Measurements from ENCODE around the gene RAP1GAP.
A peak's percentile ranks its signal among the peaks of the same experiment; 100 is the strongest.

Gene RAP1GAP

DNA sequence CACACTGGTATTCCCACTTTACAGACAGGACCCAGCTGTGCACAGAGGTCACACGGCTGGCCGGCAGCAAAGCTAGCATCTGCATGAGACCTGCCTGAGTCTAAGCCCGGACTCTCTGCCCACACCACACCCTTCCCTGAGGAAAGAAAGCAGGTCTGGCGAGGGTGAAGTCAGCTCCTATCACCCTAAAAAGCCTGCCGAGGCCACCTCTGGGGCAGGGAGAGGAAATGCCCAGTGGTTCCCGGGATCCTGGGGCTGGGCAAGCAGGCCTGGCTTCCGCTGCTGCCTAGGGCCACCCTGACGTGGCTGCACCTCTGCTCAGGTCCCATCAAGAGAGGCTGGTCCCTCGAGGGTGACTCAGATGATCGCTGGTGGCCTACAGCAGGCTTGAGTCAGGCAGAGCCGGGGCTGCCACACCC is 42.2 kb downstream of the RAP1GAP start:
- Histone ChIP-seq H3K9me3 (ENCODE audit: control insufficient read depth, insufficient read depth, low read length) (no peaks in the 10 kb centered on the region), H3K4me3 (ENCODE audit: low read length) (no peak overlapping the region), H3K4me1 (ENCODE audit: control insufficient read depth, insufficient read depth, low read length) (peaks cover 4% of the 10 kb centered on the region; the same call in 1 of the 2 replicates), H3K27me3 (ENCODE audit: control insufficient read depth, insufficient read depth, low read length) (no peaks in the 10 kb centered on the region), H3K36me3 (ENCODE audit: control insufficient read depth, insufficient read depth, low read length) (no peaks in the 10 kb centered on the region), H3K27ac (ENCODE audit: low read length) (no peak overlapping the region)
- DNase-seq (ENCODE audit: low read depth, low spot score), result no peak
- no CpG with 5 or more reads among the region's 11 CpGs for WGBS (ENCODE audit: insufficient coverage, insufficient read length)

DNA sequence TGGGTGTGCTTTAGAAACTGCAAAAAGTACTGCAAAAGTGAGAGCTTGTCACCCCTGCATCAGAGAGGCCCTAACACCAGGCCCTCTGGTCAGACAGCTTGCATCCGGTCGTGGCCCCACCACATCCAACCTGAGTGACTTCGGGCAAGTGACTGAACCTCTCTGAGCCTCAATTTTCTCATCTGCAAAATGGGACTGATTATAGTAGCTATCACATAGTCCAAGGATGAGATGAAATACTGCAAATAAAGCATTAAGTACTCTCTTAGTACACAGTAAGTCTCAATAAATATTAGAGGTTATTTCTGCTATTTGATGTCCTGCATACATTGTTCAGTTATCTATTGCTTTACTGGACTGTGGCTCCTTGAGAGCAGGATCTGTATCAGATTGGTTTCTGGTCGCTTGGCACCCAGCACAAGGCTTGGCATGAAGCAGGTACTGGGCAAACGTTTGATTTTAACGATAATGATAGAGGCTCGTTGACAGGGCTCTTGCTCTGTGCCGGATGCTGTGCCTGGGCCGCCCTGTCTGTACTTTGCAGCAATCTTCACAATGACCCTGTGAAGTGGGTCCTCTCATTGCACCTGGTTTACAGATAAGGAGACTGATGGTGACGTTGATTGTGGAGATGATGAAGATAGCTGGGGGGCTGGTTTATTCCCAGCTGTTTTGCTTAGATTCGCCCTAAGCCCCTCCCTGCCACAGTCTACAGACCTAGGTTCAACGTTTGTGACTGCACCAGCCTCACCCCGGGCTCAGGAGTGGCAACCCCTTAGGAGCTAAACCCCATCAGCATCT is 43.6 kb downstream of the RAP1GAP start:
- Histone ChIP-seq H3K36me3 (ENCODE audit: control insufficient read depth, insufficient read depth, low read length) (no peaks in the 10 kb centered on the region), H3K4me1 (ENCODE audit: control insufficient read depth, insufficient read depth, low read length) (peaks cover 1% of the 10 kb centered on the region; the same call in 1 of the 2 replicates), H3K4me3 (ENCODE audit: low read length) (no peak overlapping the region), H3K9me3 (ENCODE audit: control insufficient read depth, insufficient read depth, low read length) (no peaks in the 10 kb centered on the region), H3K27ac (ENCODE audit: low read length) (no peak overlapping the region), H3K27me3 (ENCODE audit: control insufficient read depth, insufficient read depth, low read length) (no peaks in the 10 kb centered on the region)
- no peak for DNase-seq (ENCODE audit: low read depth, low spot score)
- no CpG with 5 or more reads among the region's 13 CpGs for WGBS (ENCODE audit: insufficient coverage, insufficient read length)

DNA sequence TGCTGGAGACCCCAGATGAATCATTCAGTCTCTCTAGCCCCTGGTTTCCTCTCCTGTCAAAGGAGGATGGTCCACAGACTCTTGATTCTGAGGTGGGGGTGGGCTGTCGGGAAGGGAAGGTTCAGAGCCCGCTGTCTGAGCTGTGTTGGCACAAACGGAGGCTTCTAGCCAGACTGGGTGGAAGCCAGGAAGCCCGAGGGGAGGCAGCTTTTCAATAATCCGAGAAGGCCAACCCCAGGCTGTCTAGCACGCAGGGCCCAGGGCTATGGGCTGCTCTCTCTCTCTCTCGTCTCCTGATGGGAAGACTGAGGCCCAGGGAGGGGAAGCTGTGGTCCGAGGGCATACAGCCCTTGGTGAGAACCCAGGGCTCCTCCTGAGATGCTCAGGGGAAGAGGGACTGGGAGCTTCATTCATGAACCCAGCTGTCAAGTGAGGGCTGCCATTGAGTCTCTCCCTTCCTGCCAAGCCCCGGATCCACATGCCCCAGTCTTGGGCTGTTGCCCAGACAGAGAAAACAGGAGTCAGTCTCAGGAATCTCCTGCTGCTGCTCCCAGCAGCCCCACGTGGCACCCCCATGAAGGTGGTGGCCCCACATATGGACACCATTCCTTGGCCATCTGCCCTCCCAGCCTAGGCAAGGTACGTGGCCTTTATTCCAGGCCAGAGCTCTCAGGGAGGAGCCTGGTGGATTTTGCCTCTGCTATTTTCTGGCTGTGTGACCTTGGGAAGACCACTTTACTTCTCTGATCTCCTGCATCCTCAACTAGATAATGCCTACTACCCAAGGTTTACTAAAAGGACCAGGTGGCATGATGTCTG is 44.4 kb downstream of the RAP1GAP start:
- Histone ChIP-seq H3K27me3 (ENCODE audit: control insufficient read depth, insufficient read depth, low read length) (no peaks in the 10 kb centered on the region), H3K36me3 (ENCODE audit: control insufficient read depth, insufficient read depth, low read length) (no peaks in the 10 kb centered on the region), H3K27ac (ENCODE audit: low read length) (no peak overlapping the region), H3K4me1 (ENCODE audit: control insufficient read depth, insufficient read depth, low read length) (peaks cover 1% of the 10 kb centered on the region; the same call in 1 of the 2 replicates), H3K4me3 (ENCODE audit: low read length) (no peak overlapping the region), H3K9me3 (ENCODE audit: control insufficient read depth, insufficient read depth, low read length) (no peaks in the 10 kb centered on the region)
- no peak for DNase-seq (ENCODE audit: low read depth, low spot score)
- WGBS (ENCODE audit: insufficient coverage, insufficient read length), result no CpG with 5 or more reads among the region's 11 CpGs

DNA sequence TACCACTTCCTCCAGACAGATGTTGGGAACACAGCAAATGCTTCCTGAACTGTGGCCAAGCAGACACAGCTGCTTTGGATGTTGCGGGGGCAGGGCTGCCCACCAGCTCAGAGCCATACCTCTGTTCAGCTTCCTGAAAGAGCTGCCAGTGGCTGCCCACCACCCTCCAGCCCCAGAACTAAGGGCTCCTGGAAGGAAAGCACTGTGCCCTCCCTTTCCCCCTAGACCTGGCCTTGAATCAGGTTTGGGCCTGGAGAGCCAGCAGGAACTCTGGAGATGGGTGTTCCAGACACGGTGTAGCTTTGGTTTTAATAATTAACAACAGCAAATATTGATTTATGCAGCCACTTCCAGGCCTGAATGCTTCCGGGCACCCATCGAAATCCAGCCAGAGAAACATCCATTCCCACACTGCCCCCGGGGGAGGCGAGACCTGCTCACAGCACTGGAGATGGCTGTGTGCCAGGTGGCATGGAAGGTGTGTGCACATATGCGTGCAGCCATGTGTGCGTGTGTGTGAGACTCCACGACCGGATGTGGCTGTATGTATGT is 45.7 kb downstream of the RAP1GAP start:
- no peak overlapping the region for H3K4me3 ChIP-seq (ENCODE audit: low read length)
- H3K27ac ChIP-seq (ENCODE audit: low read length), result no peak overlapping the region
- H3K4me1 ChIP-seq (ENCODE audit: control insufficient read depth, insufficient read depth, low read length), result peaks cover 9% of the 10 kb centered on the region
- H3K36me3 ChIP-seq (ENCODE audit: control insufficient read depth, insufficient read depth, low read length), result no peaks in the 10 kb centered on the region
- no peaks in the 10 kb centered on the region for H3K27me3 ChIP-seq (ENCODE audit: control insufficient read depth, insufficient read depth, low read length)
- H3K9me3 ChIP-seq (ENCODE audit: control insufficient read depth, insufficient read depth, low read length), result no peaks in the 10 kb centered on the region
- no peak for DNase-seq (ENCODE audit: low read depth, low spot score)
- no CpG with 5 or more reads among the region's 10 CpGs for WGBS (ENCODE audit: insufficient coverage, insufficient read length)

DNA sequence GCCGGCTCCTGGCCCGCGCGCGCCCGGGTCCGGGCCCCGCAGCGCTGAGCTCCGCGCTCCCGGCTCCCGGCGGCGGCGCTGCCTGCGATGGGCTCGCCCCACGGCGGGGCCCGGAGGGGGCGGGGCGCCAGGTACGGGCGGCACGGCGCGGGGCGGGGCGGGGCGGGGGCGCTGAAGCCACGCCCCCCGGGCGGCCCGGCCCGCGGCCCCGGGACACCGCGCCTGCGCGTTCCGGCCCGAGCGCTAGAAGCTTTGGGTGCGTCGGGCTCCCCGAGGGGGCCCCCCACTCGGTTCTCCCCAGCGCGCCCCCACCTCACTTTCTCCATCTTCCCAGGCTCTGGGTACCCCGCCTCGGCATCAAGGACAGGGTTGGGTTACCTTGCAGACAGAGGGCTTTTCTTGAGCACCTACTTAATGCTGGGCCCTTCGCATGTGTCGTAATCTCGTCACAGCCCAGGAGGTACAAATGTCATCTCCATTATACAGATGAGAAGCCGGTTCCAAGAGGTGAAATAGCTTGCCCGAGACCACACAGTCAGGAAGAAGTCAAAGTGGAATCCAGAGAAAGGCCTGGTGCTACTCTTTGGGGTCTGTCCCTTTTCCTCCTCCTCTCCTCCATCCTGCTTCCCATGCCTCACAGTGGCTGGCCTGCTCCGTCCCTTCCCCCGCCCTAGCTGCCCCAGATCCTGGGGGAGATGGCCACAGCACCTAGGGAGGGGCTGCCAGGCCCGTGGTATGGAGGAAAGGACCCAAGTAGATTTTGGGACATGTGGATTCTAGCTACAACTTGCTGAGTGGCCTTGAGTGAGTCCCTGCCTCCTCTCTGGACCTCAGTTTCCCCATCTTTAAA is 46.5 kb downstream of the RAP1GAP start:
- H3K27me3 ChIP-seq (ENCODE audit: control insufficient read depth, insufficient read depth, low read length), result no peaks in the 10 kb centered on the region
- H3K27ac ChIP-seq (ENCODE audit: low read length), result no peak overlapping the region
- DNase-seq (ENCODE audit: low read depth, low spot score), result no peak
- H3K4me3 ChIP-seq (ENCODE audit: low read length), result peak overlapping the region; percentile 50; the same call in 1 of the 2 replicates
- H3K36me3 ChIP-seq (ENCODE audit: control insufficient read depth, insufficient read depth, low read length), result no peaks in the 10 kb centered on the region
- H3K4me1 ChIP-seq (ENCODE audit: control insufficient read depth, insufficient read depth, low read length), result peaks cover 9% of the 10 kb centered on the region
- no CpG with 5 or more reads among the region's 62 CpGs for WGBS (ENCODE audit: insufficient coverage, insufficient read length)
- no peaks in the 10 kb centered on the region for H3K9me3 ChIP-seq (ENCODE audit: control insufficient read depth, insufficient read depth, low read length)

DNA sequence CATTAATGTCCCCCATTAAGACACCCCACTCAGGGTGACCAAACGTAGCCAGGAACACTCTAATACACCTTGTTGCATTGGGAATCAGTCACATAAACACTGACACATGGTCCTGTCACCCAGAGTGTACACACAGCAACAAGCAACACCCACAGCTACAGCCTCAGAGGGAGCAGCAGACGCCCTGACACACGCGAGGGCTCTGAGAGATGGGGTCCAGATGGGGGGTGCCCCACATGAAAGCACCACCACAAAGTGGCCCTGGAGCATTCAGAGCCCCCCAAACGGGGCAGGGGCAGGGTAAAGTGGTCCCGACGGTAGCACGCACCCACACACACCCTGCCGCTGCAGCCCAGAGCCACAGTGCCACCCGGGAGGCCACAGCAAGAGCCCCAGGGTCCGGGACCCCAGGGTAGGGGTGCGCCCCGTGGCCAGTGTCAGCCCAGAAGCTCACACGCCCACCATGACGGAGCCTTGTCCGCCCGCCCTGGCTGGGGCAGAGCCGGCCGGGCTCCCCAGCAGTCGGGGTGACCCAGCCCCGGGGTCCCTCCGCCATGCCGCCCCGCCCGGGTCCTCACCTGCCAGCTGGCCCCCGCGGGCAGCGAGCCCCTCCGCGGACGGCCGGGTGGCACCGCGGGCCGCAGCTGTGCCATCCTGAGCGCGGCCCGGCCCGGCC is 47.3 kb downstream of the RAP1GAP start:
- Histone ChIP-seq H3K4me3 (ENCODE audit: low read length) (peak overlapping the region; percentile 50; the same call in 1 of the 2 replicates), H3K36me3 (ENCODE audit: control insufficient read depth, insufficient read depth, low read length) (no peaks in the 10 kb centered on the region), H3K4me1 (ENCODE audit: control insufficient read depth, insufficient read depth, low read length) (peaks cover 9% of the 10 kb centered on the region), H3K9me3 (ENCODE audit: control insufficient read depth, insufficient read depth, low read length) (no peaks in the 10 kb centered on the region), H3K27ac (ENCODE audit: low read length) (no peak overlapping the region), H3K27me3 (ENCODE audit: control insufficient read depth, insufficient read depth, low read length) (no peaks in the 10 kb centered on the region)
- no CpG with 5 or more reads among the region's 39 CpGs for WGBS (ENCODE audit: insufficient coverage, insufficient read length)
- DNase-seq (ENCODE audit: low read depth, low spot score), result no peak

DNA sequence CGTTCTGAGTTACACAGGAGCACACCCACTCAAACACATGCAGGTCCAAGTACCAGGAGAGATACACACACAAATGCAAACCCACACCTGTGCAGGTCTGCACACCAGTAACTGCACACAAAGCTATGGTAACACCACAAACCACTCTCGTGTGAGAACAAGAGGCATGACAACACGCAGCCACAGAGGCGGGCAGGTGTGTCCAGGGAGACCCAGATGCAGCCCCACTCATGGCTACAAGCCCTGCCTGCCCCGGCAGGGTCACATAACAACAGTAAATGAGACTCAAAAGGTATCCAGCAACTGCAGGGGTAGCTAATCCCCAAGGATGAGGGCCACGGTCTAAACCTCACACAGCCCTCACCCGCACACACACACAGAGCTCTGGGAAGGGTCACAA is 48.1 kb downstream of the RAP1GAP start:
- Histone ChIP-seq H3K9me3 (ENCODE audit: control insufficient read depth, insufficient read depth, low read length) (no peaks in the 10 kb centered on the region), H3K27ac (ENCODE audit: low read length) (no peak overlapping the region), H3K36me3 (ENCODE audit: control insufficient read depth, insufficient read depth, low read length) (no peaks in the 10 kb centered on the region), H3K4me3 (ENCODE audit: low read length) (no peak overlapping the region), H3K27me3 (ENCODE audit: control insufficient read depth, insufficient read depth, low read length) (no peaks in the 10 kb centered on the region), H3K4me1 (ENCODE audit: control insufficient read depth, insufficient read depth, low read length) (peaks cover 9% of the 10 kb centered on the region)
- WGBS (ENCODE audit: insufficient coverage, insufficient read length), result no CpG with 5 or more reads among the region's 7 CpGs
- DNase-seq (ENCODE audit: low read depth, low spot score), result no peak

DNA sequence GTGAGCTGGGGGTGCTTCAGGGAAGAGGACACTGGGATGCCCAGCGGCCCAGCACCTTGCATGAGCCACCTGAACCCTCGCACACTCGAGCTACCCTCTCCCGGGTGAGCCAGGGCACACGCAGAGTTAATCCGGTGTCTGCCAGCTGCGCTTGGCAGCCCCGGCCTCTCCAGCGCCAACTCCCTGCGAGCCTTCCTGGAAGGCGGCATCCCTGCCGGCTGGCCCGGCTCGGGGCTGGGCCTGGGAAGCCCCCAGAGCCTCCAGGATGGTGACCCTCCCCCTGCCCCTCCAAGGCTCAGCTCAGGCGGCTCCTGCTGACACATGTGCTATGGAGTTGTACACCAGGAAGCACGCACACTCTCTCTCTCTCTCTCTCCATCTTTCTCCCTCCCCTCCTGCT is 48.7 kb downstream of the RAP1GAP start:
- H3K9me3 ChIP-seq (ENCODE audit: control insufficient read depth, insufficient read depth, low read length), result no peaks in the 10 kb centered on the region
- WGBS (ENCODE audit: insufficient coverage, insufficient read length), result no CpG with 5 or more reads among the region's 16 CpGs
- no peak overlapping the region for H3K4me3 ChIP-seq (ENCODE audit: low read length)
- H3K27me3 ChIP-seq (ENCODE audit: control insufficient read depth, insufficient read depth, low read length), result no peaks in the 10 kb centered on the region
- DNase-seq (ENCODE audit: low read depth, low spot score), result no peak
- peaks cover 9% of the 10 kb centered on the region for H3K4me1 ChIP-seq (ENCODE audit: control insufficient read depth, insufficient read depth, low read length)
- H3K36me3 ChIP-seq (ENCODE audit: control insufficient read depth, insufficient read depth, low read length), result no peaks in the 10 kb centered on the region
- H3K27ac ChIP-seq (ENCODE audit: low read length), result no peak overlapping the region

DNA sequence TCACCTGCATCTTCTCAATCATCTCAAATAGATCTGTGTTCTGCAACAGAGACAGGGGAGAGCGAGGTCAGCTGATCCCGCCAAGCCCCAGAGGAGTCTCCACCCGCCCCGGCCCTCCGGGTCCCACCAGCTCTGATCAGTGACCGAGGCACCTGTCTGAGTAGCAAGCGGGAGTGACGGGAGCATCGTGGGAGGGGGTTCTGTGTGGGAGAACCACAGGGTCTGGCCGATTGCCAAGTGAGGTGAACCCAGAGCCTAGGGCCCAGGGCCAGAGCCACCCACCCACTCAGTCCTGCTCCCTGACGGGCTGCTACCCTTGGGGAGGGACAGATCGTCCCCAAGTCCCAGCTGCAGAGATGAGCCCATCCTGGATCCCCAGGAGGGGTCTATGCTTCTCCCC is 49.1 kb downstream of the RAP1GAP start:
- Histone ChIP-seq H3K27me3 (ENCODE audit: control insufficient read depth, insufficient read depth, low read length) (no peaks in the 10 kb centered on the region), H3K4me3 (ENCODE audit: low read length) (no peak overlapping the region), H3K36me3 (ENCODE audit: control insufficient read depth, insufficient read depth, low read length) (no peaks in the 10 kb centered on the region), H3K9me3 (ENCODE audit: control insufficient read depth, insufficient read depth, low read length) (no peaks in the 10 kb centered on the region), H3K4me1 (ENCODE audit: control insufficient read depth, insufficient read depth, low read length) (peaks cover 9% of the 10 kb centered on the region), H3K27ac (ENCODE audit: low read length) (no peak overlapping the region)
- DNase-seq (ENCODE audit: low read depth, low spot score), result no peak
- no CpG with 5 or more reads among the region's 12 CpGs for WGBS (ENCODE audit: insufficient coverage, insufficient read length)
